Neural crest cell (in vitro differentiated cells): ENCODE measurements around the gene UVRAG. TPM values are rescaled to one million over a fixed set of nuclear protein-coding genes. Genes with fewer than 3 reads are reported as not detected.

Source experiments
- DNase-seq: peaks from one replicate; pipeline ENCODE4 v3.0.0; 2021; ENCODE audit warnings: low read depth, mixed read lengths, low spot score
- H3K27ac Mint-ChIP-seq: one replicate; pipeline ENCODE4 v1.8.0; 2021; ENCODE audit warnings: mild to moderate bottlenecking, mixed read lengths; ENCODE audit not compliant: unreplicated experiment
- H3K27me3 Mint-ChIP-seq: 2 replicates; pipeline ENCODE4 v1.8.0; 2021; ENCODE audit warnings: low read depth, mild to moderate bottlenecking, mixed read lengths
- H3K36me3 Mint-ChIP-seq: 2 replicates; pipeline ENCODE4 v1.8.0; 2021; ENCODE audit warnings: low read depth, mild to moderate bottlenecking, mixed read lengths
- H3K4me1 Mint-ChIP-seq: 2 replicates; pipeline ENCODE4 v1.8.0; 2021; ENCODE audit warnings: mixed read lengths
- H3K4me3 Mint-ChIP-seq: one replicate; pipeline ENCODE4 v1.8.0; 2021; ENCODE audit warnings: mild to moderate bottlenecking, mixed read lengths
- H3K9me3 Mint-ChIP-seq: 2 replicates; pipeline ENCODE4 v1.8.0; 2021; ENCODE audit warnings: mixed read lengths
- CTCF ChIP-seq: fragments of 200-600 bp; sonication (generic); conservative IDR thresholded peaks from 2 replicates; pipeline ENCODE4 v1.5.0; 2021; ENCODE audit warnings: antibody characterized with exemption, mild to moderate bottlenecking
- total RNA-seq: library from RNA; stranded (reverse); gene quantifications from 2 replicates; pipeline ENCODE4 v1.2.1, GENCODE V29; 2021

The UVRAG gene
- total RNA-seq, 1 donor from 2014 or later = 29.0 TPM

- DNase-seq = no peak
- Mint-ChIP-seq H3K4me1 (peaks cover 5% of the 10 kb centered on the region), H3K27ac (no peak overlapping the region), H3K36me3 (no peaks in the 10 kb centered on the region), H3K27me3 (peaks cover 2% of the 10 kb centered on the region), H3K4me3 (no peak overlapping the region), H3K9me3 (no peaks in the 10 kb centered on the region)
- no peak for TF ChIP-seq CTCF
These were observed 343.6 kb downstream of the UVRAG start for GRCh38 chr11:76158394-76159302.

- Mint-ChIP-seq H3K27me3 (peaks cover 2% of the 10 kb centered on the region), H3K36me3 (no peaks in the 10 kb centered on the region), H3K27ac (no peak overlapping the region), H3K9me3 (no peaks in the 10 kb centered on the region), H3K4me3 (no peak overlapping the region), H3K4me1 (no peaks in the 10 kb centered on the region)
- TF ChIP-seq CTCF = no peak
- DNase-seq = no peak
These were observed 344.4 kb downstream of the UVRAG start for GRCh38 chr11:76159303-76159937.

- no peaks in the 10 kb centered on the region for H3K4me1 Mint-ChIP-seq
- peaks cover 2% of the 10 kb centered on the region for H3K27me3 Mint-ChIP-seq
- TF ChIP-seq CTCF = no peak
- no peak overlapping the region for H3K27ac Mint-ChIP-seq
- H3K36me3 Mint-ChIP-seq = no peaks in the 10 kb centered on the region
- no peak for DNase-seq
- no peak overlapping the region for H3K4me3 Mint-ChIP-seq
- no peaks in the 10 kb centered on the region for H3K9me3 Mint-ChIP-seq
These were observed 345.1 kb downstream of the UVRAG start for GRCh38 chr11:76159983-76160661.

GRCh38 chr11:76160856-76161255, 345.8 kb downstream of the UVRAG start:
- no peak for DNase-seq
- H3K36me3 Mint-ChIP-seq = no peaks in the 10 kb centered on the region
- no peak overlapping the region for H3K27ac Mint-ChIP-seq
- no peaks in the 10 kb centered on the region for H3K9me3 Mint-ChIP-seq
- peaks cover 2% of the 10 kb centered on the region for H3K27me3 Mint-ChIP-seq
- H3K4me1 Mint-ChIP-seq = no peaks in the 10 kb centered on the region
- no peak overlapping the region for H3K4me3 Mint-ChIP-seq
- no peak for TF ChIP-seq CTCF

GRCh38 chr11:76161261-76161961, 346.4 kb downstream of the UVRAG start:
- H3K36me3 Mint-ChIP-seq = no peaks in the 10 kb centered on the region
- H3K9me3 Mint-ChIP-seq = no peaks in the 10 kb centered on the region
- no peaks in the 10 kb centered on the region for H3K4me1 Mint-ChIP-seq
- H3K27ac Mint-ChIP-seq = no peak overlapping the region
- TF ChIP-seq CTCF = no peak
- DNase-seq = no peak
- H3K4me3 Mint-ChIP-seq = no peak overlapping the region
- H3K27me3 Mint-ChIP-seq = peaks cover 2% of the 10 kb centered on the region
